ENCODE results near the gene LILRA6. TPM values are rescaled to one million over a fixed set of nuclear protein-coding genes. Genes with fewer than 3 reads are reported as not detected.
"Not testable (repeated sequence)": the region's sequence is repeated elsewhere in the genome, so short reads cannot be mapped to it uniquely, and the experiment has no call there.

LILRA6 gene
- total and polyA plus RNA-seq, 2 of the 8 experiments (the other 6 are each of a cell fraction or from before 2014, with no cell fraction given) = not detected

- H3K4me2 ChIP-seq (ENCODE audit: insufficient read depth in 1 of 2, low read depth in 2 of 2, low read length in 2 of 2); DNase-seq (ENCODE audit: low read depth in 1 of 2, low spot score in 2 of 2); H3K36me3 ChIP-seq (ENCODE audit: control insufficient read depth in 2 of 4, insufficient read depth in 4 of 4, low read length in 3 of 4); H2BK20ac ChIP-seq (ENCODE audit: low read length); H2AFZ ChIP-seq (ENCODE audit: low read length); H3K56ac ChIP-seq (replicated peaks; ENCODE audit: insufficient read length, low read depth, low read length); H3K4me3 ChIP-seq (ENCODE audit: extremely low read depth in 1 of 4, insufficient read depth in 2 of 4, low read depth in 3 of 4, low read length in 4 of 4); FAIRE-seq; H2BK5ac ChIP-seq (ENCODE audit: low read depth, low read length); H4K91ac ChIP-seq (replicated peaks; ENCODE audit: insufficient read length, low read length); H2BK12ac ChIP-seq (ENCODE audit: low read depth, low read length); H2BK120ac ChIP-seq (replicated peaks; ENCODE audit: low read depth, low read length); H4K20me1 ChIP-seq (replicated peaks in 1 of 2; ENCODE audit: control insufficient read depth in 1 of 2, insufficient read depth in 2 of 2, low read length in 2 of 2); CTCF ChIA-PET (ENCODE audit: partially characterized antibody); H3K23me2 ChIP-seq (ENCODE audit: low read depth, low read length); H3K4ac ChIP-seq (replicated peaks; ENCODE audit: insufficient read length, low read depth, low read length); H3K79me2 ChIP-seq (ENCODE audit: control insufficient read depth in 1 of 2, insufficient read depth in 2 of 2, low read length in 2 of 2); H3K27ac ChIP-seq (ENCODE audit: low read depth, low read length); H3K27me3 ChIP-seq (replicated peaks in 1 of 4; ENCODE audit: control insufficient read depth in 3 of 4, extremely low read depth in 1 of 4, insufficient read depth in 3 of 4, low read length in 3 of 4); H4K8ac ChIP-seq (ENCODE audit: extremely low read depth, insufficient read depth, low read length); H3K14ac ChIP-seq (ENCODE audit: insufficient read length); H4K5ac ChIP-seq (ENCODE audit: insufficient read length, low read depth, low read length); H3K23ac ChIP-seq (ENCODE audit: insufficient read length); H3K9me3 ChIP-seq (ENCODE audit: insufficient read depth in 2 of 2, low read depth in 1 of 2, low read length in 1 of 2); H2AK5ac ChIP-seq (ENCODE audit: low read depth, low read length); H3K18ac ChIP-seq (ENCODE audit: extremely low read depth, low read length); H3K79me1 ChIP-seq (ENCODE audit: low read depth, low read length); H3K4me1 ChIP-seq (replicated peaks in 1 of 4; ENCODE audit: control insufficient read depth in 3 of 4, insufficient read depth in 4 of 4, low read length in 3 of 4); H2BK15ac ChIP-seq (ENCODE audit: low read length); H3K9ac ChIP-seq (replicated peaks in 1 of 4; ENCODE audit: extremely low read depth in 1 of 4, low read depth in 3 of 4, low read length in 3 of 4): not testable (repeated sequence)
- POLR2A ChIA-PET (ENCODE audit: partially characterized antibody) = interaction anchor here (1.4 kb wide), 1 partner anchor 85 kb away, joined by 3 read pairs; the partner anchor contains the start of gene RPS9
- 86% methylated on average over 4 of the region's 10 CpGs; no CpG with 5 or more reads in 1 of the 2 experiments for WGBS, 2 experiments (ENCODE audit: extremely low coverage in 1 of 2, insufficient coverage in 1 of 2, insufficient read length in 1 of 2, insufficient replicate concordance in 2 of 2, low coverage in 1 of 2, low lambda C conversion rate in 2 of 2, missing lambda C conversion rate in 1 of 2)
Observed at GRCh38 chr19:54286283-54286682, 43.7 kb upstream of the LILRA6 start.

GRCh38 chr19:54285427-54286056 lies 43.0 kb upstream of the LILRA6 start:
- CTCF ChIA-PET (ENCODE audit: partially characterized antibody); POLR2A ChIA-PET (ENCODE audit: partially characterized antibody): not testable (repeated sequence)

More at GRCh38 chr19:54285427-54286056, 43.0 kb upstream of the LILRA6 start:
- H2BK20ac ChIP-seq (ENCODE audit: low read length); H3K79me2 ChIP-seq (ENCODE audit: control insufficient read depth in 1 of 2, insufficient read depth in 2 of 2, low read length in 2 of 2); H2BK5ac ChIP-seq (ENCODE audit: low read depth, low read length); H3K23ac ChIP-seq (ENCODE audit: insufficient read length); H3K27ac ChIP-seq (ENCODE audit: low read depth, low read length); H3K23me2 ChIP-seq (ENCODE audit: low read depth, low read length); H3K14ac ChIP-seq (ENCODE audit: insufficient read length); FAIRE-seq; H2BK15ac ChIP-seq (ENCODE audit: low read length); H3K18ac ChIP-seq (ENCODE audit: extremely low read depth, low read length); H3K79me1 ChIP-seq (ENCODE audit: low read depth, low read length); H3K4me3 ChIP-seq (ENCODE audit: extremely low read depth in 1 of 4, insufficient read depth in 2 of 4, low read depth in 3 of 4, low read length in 4 of 4); H3K9ac ChIP-seq (replicated peaks in 1 of 4; ENCODE audit: extremely low read depth in 1 of 4, low read depth in 3 of 4, low read length in 3 of 4); H2BK12ac ChIP-seq (ENCODE audit: low read depth, low read length); H3K4ac ChIP-seq (replicated peaks; ENCODE audit: insufficient read length, low read depth, low read length); H3K56ac ChIP-seq (replicated peaks; ENCODE audit: insufficient read length, low read depth, low read length); H4K8ac ChIP-seq (ENCODE audit: extremely low read depth, insufficient read depth, low read length); H2AK5ac ChIP-seq (ENCODE audit: low read depth, low read length); H3K27me3 ChIP-seq (replicated peaks in 1 of 4; ENCODE audit: control insufficient read depth in 3 of 4, extremely low read depth in 1 of 4, insufficient read depth in 3 of 4, low read length in 3 of 4); H4K5ac ChIP-seq (ENCODE audit: insufficient read length, low read depth, low read length); H3K9me3 ChIP-seq (ENCODE audit: insufficient read depth in 2 of 2, low read depth in 1 of 2, low read length in 1 of 2); H2BK120ac ChIP-seq (replicated peaks; ENCODE audit: low read depth, low read length); H3K4me2 ChIP-seq (ENCODE audit: insufficient read depth in 1 of 2, low read depth in 2 of 2, low read length in 2 of 2); H3K4me1 ChIP-seq (replicated peaks in 1 of 4; ENCODE audit: control insufficient read depth in 3 of 4, insufficient read depth in 4 of 4, low read length in 3 of 4); H4K20me1 ChIP-seq (replicated peaks in 1 of 2; ENCODE audit: control insufficient read depth in 1 of 2, insufficient read depth in 2 of 2, low read length in 2 of 2); DNase-seq (ENCODE audit: low read depth in 1 of 2, low spot score in 2 of 2); H2AFZ ChIP-seq (ENCODE audit: low read length); H4K91ac ChIP-seq (replicated peaks; ENCODE audit: insufficient read length, low read length); H3K36me3 ChIP-seq (ENCODE audit: control insufficient read depth in 2 of 4, insufficient read depth in 4 of 4, low read length in 3 of 4): not testable (repeated sequence)
- WGBS, 2 experiments (ENCODE audit: extremely low coverage in 1 of 2, insufficient coverage in 1 of 2, insufficient read length in 1 of 2, insufficient replicate concordance in 2 of 2, low coverage in 1 of 2, low lambda C conversion rate in 2 of 2, missing lambda C conversion rate in 1 of 2) = 71% methylated on average over 10 of the region's 12 CpGs; no CpG with 5 or more reads in 1 of the 2 experiments
